ENCODE measurements around the gene CELSR1.

GRCh38 chr22:46569055-46569847 lies 31.8 kb upstream of the CELSR1 start:
- no peak for TF ChIP-seq CTCF (IDR thresholded peaks at IDR 0.05; ENCODE audit: insufficient read depth, low read depth, low read length)
- TF ChIP-seq EZH2 (IDR thresholded peaks at IDR 0.05; ENCODE audit: insufficient read depth, low read length) = no peak
